Tibial artery (tissue), 4 donors: ENCODE measurements around the gene BCL2L14.

ENCODE experiments used
- DNase-seq, 2 donors: peaks; one replicate each; pipeline ENCODE4 v3.0.0-alpha.2; 2019
- H3K27ac ChIP-seq, 2 donors: fragments of 200-600 bp; sonication (generic) in 1 of 2; 1 replicate in 1 of 2; 2 replicates in 1 of 2; pipeline ENCODE4 v1.5.1; 2018 to 2019; ENCODE audit warnings: mild to moderate bottlenecking in 1 of 2
- H3K27me3 ChIP-seq, 2 donors: fragments of 200-600 bp; sonication (generic) in 1 of 2; one replicate each; pipeline versions ENCODE4 v1.5.1 to v1.6.0; 2016 to 2019
- H3K36me3 ChIP-seq, 3 donors: fragments of 200-600 bp; sonication (generic) in 2 of 3; one replicate each; pipeline ENCODE4 v1.5.1; 2016 to 2019; ENCODE audit warnings: mild to moderate bottlenecking in 2 of 3
- H3K4me1 ChIP-seq, 4 donors: fragments of 200-600 bp; sonication (generic) in 2 of 4; 1 replicate in 3 of 4; 2 replicates in 1 of 4; pipeline ENCODE4 v1.5.1; 2016 to 2019
- H3K4me3 ChIP-seq, 2 donors: fragments of 200-600 bp; sonication (generic) in 1 of 2; 1 replicate in 1 of 2; 2 replicates in 1 of 2; pipeline ENCODE4 v1.5.1; 2018 to 2019; ENCODE audit warnings: mild to moderate bottlenecking in 2 of 2
- H3K9me3 ChIP-seq, 3 donors: fragments of 200-600 bp; sonication (generic) in 1 of 3; one replicate each; pipeline ENCODE4 v1.5.1; 2016 to 2019
- intact Hi-C: fragments of 100-400 bp; cut with DNase I; formaldehyde crosslinking; loops from one replicate; pipeline ENCODE4 v1.15.0; 2023; ENCODE audit warnings: low total_unique reads
- TF ChIP-seq, protein P1 (sequence below), 2 experiments: fragments of 200-600 bp in 1 of 2; fragments of 450-650 bp in 1 of 2; IDR thresholded peaks; one replicate each; pipeline ENCODE4 v1.5.1; 2017 to 2019; ENCODE audit warnings: antibody characterized with exemption in 2 of 2, mild to moderate bottlenecking in 1 of 2, moderate library complexity in 1 of 2

Gene BCL2L14

DNA sequence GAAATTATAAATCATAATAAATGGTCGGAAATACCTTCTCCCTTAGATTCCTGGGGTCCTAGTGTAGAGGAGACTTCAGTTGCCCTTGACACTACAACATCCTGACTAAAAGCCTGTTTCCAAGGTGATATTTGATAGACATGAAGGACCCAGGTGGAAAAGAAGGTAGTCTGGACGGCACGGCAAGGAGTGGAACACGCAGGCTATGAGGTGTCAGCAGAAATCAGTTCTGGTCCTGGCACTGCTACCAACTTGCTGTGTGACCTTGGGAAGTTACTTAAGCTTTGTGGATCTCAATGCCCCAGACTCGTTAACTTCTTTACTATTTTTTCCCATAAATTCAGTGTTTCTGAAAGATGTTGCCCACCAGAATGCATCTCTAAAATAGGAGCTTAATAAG lies 36.9 kb upstream of the BCL2L14 start:
- DNase-seq = no peak
- peaks cover 0 to 12% (median 8%) of the 10 kb centered on the region in 4 donors for H3K4me1 ChIP-seq

DNA sequence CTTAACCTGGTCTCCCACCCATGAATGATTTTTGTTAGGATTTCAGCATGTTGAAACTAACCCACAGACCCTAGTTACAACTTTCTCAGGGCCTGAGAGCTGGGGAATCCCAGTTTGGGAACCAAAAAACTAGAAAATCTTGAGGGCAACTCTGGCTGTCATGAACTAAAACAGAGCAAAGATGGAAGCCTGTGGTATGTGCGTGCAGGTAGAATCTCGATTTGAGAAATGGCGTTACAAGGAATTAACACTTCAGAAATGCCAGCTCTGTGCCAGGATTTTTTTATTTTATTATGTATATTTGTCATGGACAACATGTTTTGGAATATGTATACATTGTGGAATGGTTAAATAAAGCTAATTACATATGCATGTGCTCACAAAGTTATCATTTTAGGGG lies 36.4 kb upstream of the BCL2L14 start:
- TF ChIP-seq, protein P1, sequence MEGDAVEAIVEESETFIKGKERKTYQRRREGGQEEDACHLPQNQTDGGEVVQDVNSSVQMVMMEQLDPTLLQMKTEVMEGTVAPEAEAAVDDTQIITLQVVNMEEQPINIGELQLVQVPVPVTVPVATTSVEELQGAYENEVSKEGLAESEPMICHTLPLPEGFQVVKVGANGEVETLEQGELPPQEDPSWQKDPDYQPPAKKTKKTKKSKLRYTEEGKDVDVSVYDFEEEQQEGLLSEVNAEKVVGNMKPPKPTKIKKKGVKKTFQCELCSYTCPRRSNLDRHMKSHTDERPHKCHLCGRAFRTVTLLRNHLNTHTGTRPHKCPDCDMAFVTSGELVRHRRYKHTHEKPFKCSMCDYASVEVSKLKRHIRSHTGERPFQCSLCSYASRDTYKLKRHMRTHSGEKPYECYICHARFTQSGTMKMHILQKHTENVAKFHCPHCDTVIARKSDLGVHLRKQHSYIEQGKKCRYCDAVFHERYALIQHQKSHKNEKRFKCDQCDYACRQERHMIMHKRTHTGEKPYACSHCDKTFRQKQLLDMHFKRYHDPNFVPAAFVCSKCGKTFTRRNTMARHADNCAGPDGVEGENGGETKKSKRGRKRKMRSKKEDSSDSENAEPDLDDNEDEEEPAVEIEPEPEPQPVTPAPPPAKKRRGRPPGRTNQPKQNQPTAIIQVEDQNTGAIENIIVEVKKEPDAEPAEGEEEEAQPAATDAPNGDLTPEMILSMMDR (IDR thresholded peaks at IDR 0.05) = no peak
- Histone ChIP-seq H3K9me3 (no peaks in the 10 kb centered on the region), H3K4me1 (peaks cover 0 to 12% (median 8%) of the 10 kb centered on the region in 4 donors), H3K27me3 (no peaks in the 10 kb centered on the region), H3K4me3 (no peak overlapping the region), H3K36me3 (no peaks in the 10 kb centered on the region), H3K27ac (no peak overlapping the region)
- intact Hi-C loops = loop anchor here (10.0 kb wide), 1 partner anchor 480 kb away; no protein-coding TSS in a partner anchor
- DNase-seq = no peak

More for the DNA sequence above, 36.9 kb upstream of the BCL2L14 start:
- H3K27me3 ChIP-seq = no peaks in the 10 kb centered on the region
- no peak overlapping the region for H3K4me3 ChIP-seq
- no peak overlapping the region for H3K27ac ChIP-seq
- no peaks in the 10 kb centered on the region for H3K9me3 ChIP-seq
- TF ChIP-seq, protein P1 (IDR thresholded peaks at IDR 0.05) = no peak
- intact Hi-C loops = loop anchor here (2.0 to 10.0 kb wide), 2 partner anchors 451 to 479 kb away; no protein-coding TSS in a partner anchor
- H3K36me3 ChIP-seq = no peaks in the 10 kb centered on the region

DNA sequence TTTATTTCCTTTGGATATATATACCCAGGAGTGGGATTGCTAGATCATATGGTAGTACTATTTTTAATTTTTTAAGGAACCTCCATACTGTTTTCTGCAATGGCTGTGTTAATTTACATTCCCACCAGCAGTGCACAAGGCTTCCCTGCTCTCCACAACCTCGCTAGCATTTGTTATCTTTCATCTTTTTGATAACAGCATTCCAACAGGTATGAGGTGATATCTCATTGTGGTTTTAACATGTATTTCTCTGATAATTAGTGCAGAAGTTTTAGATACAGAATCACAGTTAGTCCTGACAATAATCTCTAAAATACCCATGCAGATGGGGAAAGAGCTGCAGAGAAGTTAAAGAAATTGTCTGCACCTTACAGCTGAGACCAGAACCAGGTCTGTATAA lies 35.5 kb upstream of the BCL2L14 start:
- no peak overlapping the region for H3K27ac ChIP-seq
- H3K36me3 ChIP-seq = no peaks in the 10 kb centered on the region
- no peaks in the 10 kb centered on the region for H3K9me3 ChIP-seq
- peaks cover 0 to 2% of the 10 kb centered on the region in 2 donors for H3K27me3 ChIP-seq
- H3K4me3 ChIP-seq = no peak overlapping the region
- H3K4me1 ChIP-seq = peaks cover 0 to 12% (median 8%) of the 10 kb centered on the region in 4 donors
- TF ChIP-seq, protein P1 (IDR thresholded peaks at IDR 0.05) = no peak
- intact Hi-C loops = loop anchor here (10.0 kb wide), 1 partner anchor 480 kb away; no protein-coding TSS in a partner anchor
- no peak for DNase-seq

DNA sequence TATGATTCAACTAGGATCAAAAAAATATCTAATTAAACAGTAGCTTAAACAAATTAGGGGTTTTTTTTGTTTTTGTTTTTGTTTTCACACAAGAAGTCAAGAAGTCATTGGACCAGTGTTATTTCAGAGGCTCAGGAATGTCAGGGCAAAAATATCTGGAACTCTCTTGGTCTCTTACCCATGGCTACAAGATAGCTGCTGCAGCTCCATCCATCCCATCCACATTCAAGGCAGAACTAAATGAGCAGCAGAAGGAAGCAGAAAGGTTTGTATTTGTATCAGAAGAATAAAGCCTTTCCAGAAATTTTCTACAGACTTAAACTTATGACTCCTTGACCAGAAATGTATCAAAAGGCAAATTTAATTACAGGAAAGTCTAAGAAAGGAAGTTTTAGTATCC lies 33.8 kb upstream of the BCL2L14 start:
- Histone ChIP-seq H3K4me1 (peaks cover 0 to 12% (median 8%) of the 10 kb centered on the region in 4 donors), H3K4me3 (no peak overlapping the region), H3K27ac (no peak overlapping the region), H3K27me3 (peaks cover 0 to 2% of the 10 kb centered on the region in 2 donors), H3K9me3 (no peaks in the 10 kb centered on the region), H3K36me3 (no peaks in the 10 kb centered on the region)
- DNase-seq = no peak
- intact Hi-C loops = loop anchor here (10.0 kb wide), 1 partner anchor 482 kb away; no protein-coding TSS in a partner anchor
- TF ChIP-seq, protein P1 (IDR thresholded peaks at IDR 0.05) = no peak

DNA sequence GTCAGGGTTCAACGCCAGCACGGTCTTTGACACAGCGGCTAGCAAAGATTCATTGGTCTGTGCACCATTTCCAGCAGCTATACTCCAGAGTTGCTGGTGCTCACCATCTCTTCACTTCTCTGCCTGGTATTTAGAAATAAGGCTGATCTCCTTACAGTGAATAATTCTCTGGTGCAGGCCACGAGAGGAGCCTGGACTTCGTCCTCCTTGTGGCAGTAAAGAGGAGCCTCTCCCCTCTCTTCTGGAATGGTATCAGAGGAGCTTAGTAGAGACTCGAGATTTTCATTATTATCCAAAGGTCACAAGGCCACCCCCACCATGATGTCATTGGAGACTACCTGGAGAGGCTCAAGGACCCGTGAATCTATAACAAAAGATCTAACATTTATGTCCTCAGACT lies 30.8 kb upstream of the BCL2L14 start:
- DNase-seq = no peak
- no peaks in the 10 kb centered on the region for H3K9me3 ChIP-seq
- intact Hi-C loops = loop anchor here (10.0 kb wide), 1 partner anchor 485 kb away; no protein-coding TSS in a partner anchor
- H3K4me1 ChIP-seq = no peaks in the 10 kb centered on the region
- no peak overlapping the region for H3K27ac ChIP-seq
- H3K27me3 ChIP-seq = peaks cover 0 to 2% of the 10 kb centered on the region in 2 donors
- no peak overlapping the region for H3K4me3 ChIP-seq
- H3K36me3 ChIP-seq = no peaks in the 10 kb centered on the region
- TF ChIP-seq, protein P1 (IDR thresholded peaks at IDR 0.05) = no peak
